Skeletal muscle tissue (tissue), 4 donors: ENCODE data around the gene VWA8. TPM values are rescaled to one million over a fixed set of nuclear protein-coding genes. Genes with fewer than 3 reads are reported as not detected.
"Not testable (repeated sequence)": the region's sequence is repeated elsewhere in the genome, so short reads cannot be mapped to it uniquely, and the experiment has no call there.

Experiments used
- H3K27ac ChIP-seq: one replicate; pipeline ENCODE4 v1.7.0; 2013; ENCODE audit warnings: mild to moderate bottlenecking, low read depth, low read length, inconsistent platforms
- H3K27me3 ChIP-seq, 3 donors: one replicate each; pipeline ENCODE4 v1.7.0; 2013; ENCODE audit warnings: low read length in 3 of 3; ENCODE audit not compliant: control insufficient read depth in 3 of 3, insufficient read depth in 3 of 3
- H3K36me3 ChIP-seq, 3 donors: one replicate each; pipeline ENCODE4 v1.7.0; 2013; ENCODE audit warnings: low read length in 3 of 3; ENCODE audit not compliant: control insufficient read depth in 3 of 3, insufficient read depth in 3 of 3
- H3K4me1 ChIP-seq, 3 donors: one replicate each; pipeline ENCODE4 v1.7.0; 2013; ENCODE audit warnings: low read length in 3 of 3, mild to moderate bottlenecking in 3 of 3; ENCODE audit not compliant: control insufficient read depth in 3 of 3, insufficient read depth in 3 of 3
- H3K4me3 ChIP-seq, 3 donors: one replicate each; pipeline ENCODE4 v1.7.0; 2013; ENCODE audit warnings: low read length in 3 of 3
- H3K9ac ChIP-seq, 3 donors: one replicate each; pipeline ENCODE4 v1.7.0; 2013; ENCODE audit warnings: low read length in 3 of 3, mild to moderate bottlenecking in 3 of 3, moderate library complexity in 2 of 3, low read depth in 1 of 3
- H3K9me3 ChIP-seq, 3 donors: one replicate each; pipeline ENCODE4 v1.7.0; 2013; ENCODE audit warnings: low read length in 3 of 3; ENCODE audit not compliant: control insufficient read depth in 3 of 3
- total RNA-seq: library from RNA; depleted of rRNA; stranded (reverse); fragments of >200 nt; gene quantifications from one replicate; pipeline ENCODE4 v1.2.3, GENCODE V29; 2014
- donor health status: Osteomylitis.

Gene VWA8
- total RNA-seq, 1 donor from 2014 or later, result 49.1 TPM

DNA sequence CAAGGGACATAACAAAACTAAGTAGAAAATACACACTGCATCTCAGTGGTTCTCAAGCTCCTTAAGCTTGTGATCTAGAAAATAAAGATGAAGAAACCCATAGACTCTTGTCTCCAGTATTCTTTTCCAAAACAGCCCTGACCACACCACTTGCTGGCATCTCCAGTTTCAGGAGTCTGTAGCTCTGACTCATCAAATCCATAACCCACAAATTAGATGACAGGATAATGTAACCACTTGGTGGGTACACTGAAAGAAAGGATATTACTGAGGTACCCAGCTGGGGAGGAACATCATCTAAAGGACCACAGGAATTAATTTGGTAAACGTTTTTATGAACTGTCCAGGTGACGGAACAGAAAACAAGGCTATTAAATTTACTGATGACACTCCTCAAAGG, 214.7 kb downstream of the VWA8 start:
- Histone ChIP-seq H3K4me3 (no peak overlapping the region), H3K4me1 (peaks cover 0 to 10% (median 0%) of the 10 kb centered on the region in 3 donors), H3K27me3 (no peaks in the 10 kb centered on the region), H3K9ac (no peak overlapping the region), H3K27ac (no peak overlapping the region), H3K36me3 (no peaks in the 10 kb centered on the region), H3K9me3 (no peaks in the 10 kb centered on the region)

DNA sequence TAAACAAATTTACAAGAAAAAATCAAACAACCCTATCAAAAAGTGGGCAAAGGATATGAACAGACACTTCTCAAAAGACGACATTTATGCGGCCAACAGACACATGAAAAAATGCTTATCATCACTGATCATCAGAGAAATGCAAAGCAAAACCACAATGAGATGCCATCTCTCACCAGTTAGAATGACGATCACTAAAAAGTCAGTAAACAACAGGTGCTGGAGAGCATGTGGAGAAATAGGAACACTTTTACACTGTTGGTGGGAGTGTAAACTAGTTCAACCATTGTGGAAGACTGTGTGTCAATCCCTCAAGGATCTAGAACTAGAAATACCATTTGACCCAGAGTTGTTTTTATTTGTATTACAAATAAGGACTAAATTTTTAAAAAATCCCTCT, 215.4 kb downstream of the VWA8 start:
- H3K4me3 ChIP-seq, H3K27me3 ChIP-seq, H3K9ac ChIP-seq, H3K27ac ChIP-seq, H3K9me3 ChIP-seq, H3K36me3 ChIP-seq: not testable (repeated sequence)
- peaks cover 0 to 10% (median 0%) of the 10 kb centered on the region in 3 donors for H3K4me1 ChIP-seq

DNA sequence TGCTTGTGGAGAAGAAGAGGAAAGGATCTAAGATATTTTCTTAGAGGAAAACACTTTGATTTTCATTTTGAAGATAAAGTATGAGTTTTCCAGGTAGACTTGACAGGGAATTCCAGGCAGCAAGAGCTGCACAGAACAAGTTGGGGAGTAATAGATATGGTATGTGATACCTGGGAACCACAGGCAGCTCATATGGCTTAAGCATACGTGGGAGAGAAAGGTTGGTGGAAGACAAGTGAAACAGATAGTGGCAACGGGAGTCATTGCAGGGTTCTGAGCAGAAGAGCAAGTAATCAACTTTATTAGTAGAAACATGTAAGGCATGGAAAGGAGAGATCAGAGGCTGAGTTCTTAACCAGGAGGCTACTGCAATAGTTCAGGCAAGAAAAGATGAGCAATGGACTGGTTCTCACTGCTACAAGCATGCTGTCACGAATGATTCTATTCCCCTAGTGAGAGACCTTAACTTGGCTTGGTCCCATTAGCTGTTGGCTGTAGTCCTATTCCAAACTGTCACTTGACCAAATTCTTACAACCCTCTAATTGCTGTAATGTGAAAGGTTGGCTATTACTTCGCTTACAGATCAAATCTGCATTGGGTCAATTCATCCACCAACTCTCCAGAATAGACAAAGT, 217.9 kb downstream of the VWA8 start:
- no peaks in the 10 kb centered on the region for H3K36me3 ChIP-seq
- no peak overlapping the region for H3K27ac ChIP-seq
- no peak overlapping the region for H3K4me3 ChIP-seq

DNA sequence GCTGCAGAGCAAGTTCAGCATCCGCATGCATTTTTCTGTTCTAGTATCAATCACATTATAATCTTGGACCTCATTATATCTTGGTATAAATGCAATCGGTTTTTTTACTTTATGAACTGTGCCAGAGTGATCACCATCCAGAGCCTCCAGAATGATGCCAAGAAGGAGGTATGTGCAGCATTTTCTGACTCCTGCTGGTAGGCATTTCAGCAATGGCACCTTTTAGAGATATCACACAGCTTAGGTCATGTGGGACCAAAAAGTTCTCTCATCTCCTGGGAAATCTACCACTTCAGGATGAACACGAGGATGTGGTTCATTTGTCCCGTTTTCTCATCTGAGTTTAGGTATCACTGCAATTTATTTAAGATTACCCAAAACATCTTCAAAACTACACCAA, 220.4 kb downstream of the VWA8 start:
- H3K27ac ChIP-seq, result no peak overlapping the region
- no peak overlapping the region for H3K4me3 ChIP-seq
- no peaks in the 10 kb centered on the region for H3K27me3 ChIP-seq
- H3K9me3 ChIP-seq, result no peaks in the 10 kb centered on the region
- no peak overlapping the region for H3K9ac ChIP-seq
- H3K4me1 ChIP-seq, result peaks cover 0 to 10% (median 0%) of the 10 kb centered on the region in 3 donors
- no peaks in the 10 kb centered on the region for H3K36me3 ChIP-seq

More for the DNA sequence above, 217.9 kb downstream of the VWA8 start:
- Histone ChIP-seq H3K9ac (no peak overlapping the region), H3K4me1 (peaks cover 0 to 10% (median 0%) of the 10 kb centered on the region in 3 donors), H3K27me3 (no peaks in the 10 kb centered on the region), H3K9me3 (no peaks in the 10 kb centered on the region)

DNA sequence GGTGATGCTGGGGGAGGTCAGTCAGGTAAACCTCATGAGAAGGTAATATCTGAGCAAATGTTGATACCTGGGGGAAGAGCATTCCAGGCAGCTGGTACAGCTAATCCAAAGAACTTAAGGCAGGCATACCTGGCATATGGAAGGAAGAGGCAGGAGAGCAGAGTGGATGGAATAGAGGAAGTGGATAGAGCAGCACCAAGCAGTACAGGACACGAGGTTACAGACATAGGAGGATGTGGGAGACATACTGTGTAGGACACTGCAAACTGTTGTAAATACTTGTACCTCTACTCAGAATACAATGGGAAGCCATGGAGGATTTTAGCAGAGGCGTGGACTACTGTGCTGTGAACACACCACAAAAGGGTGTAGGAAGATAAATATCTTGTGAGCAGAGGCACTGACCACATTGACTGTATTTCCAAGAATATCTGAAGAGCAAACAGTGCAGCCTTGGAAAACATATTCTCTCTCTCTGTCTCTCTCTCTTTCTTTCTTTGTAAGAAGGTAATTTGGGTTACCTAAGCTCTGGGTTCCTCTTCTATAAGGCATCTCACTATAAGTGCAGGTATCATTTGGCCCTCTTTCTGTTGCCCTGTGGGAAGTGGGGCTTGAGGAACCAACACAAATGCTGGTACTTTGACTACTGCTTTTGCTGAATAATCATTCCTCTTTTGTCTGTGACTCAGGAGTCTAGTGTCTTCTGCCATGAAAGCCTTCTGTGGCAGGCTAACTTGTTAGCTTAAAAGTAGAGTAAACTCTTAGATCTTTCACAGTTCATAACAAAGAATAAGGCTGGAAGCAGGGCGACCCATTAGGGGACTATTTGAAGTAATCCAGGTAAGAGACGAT, 238.0 kb downstream of the VWA8 start:
- Histone ChIP-seq H3K4me1 (no peaks in the 10 kb centered on the region), H3K4me3 (no peak overlapping the region), H3K27ac (no peak overlapping the region), H3K9me3 (no peaks in the 10 kb centered on the region), H3K27me3 (no peaks in the 10 kb centered on the region), H3K9ac (no peak overlapping the region), H3K36me3 (peaks cover 2 to 40% (median 28%) of the 10 kb centered on the region in 3 donors)

DNA sequence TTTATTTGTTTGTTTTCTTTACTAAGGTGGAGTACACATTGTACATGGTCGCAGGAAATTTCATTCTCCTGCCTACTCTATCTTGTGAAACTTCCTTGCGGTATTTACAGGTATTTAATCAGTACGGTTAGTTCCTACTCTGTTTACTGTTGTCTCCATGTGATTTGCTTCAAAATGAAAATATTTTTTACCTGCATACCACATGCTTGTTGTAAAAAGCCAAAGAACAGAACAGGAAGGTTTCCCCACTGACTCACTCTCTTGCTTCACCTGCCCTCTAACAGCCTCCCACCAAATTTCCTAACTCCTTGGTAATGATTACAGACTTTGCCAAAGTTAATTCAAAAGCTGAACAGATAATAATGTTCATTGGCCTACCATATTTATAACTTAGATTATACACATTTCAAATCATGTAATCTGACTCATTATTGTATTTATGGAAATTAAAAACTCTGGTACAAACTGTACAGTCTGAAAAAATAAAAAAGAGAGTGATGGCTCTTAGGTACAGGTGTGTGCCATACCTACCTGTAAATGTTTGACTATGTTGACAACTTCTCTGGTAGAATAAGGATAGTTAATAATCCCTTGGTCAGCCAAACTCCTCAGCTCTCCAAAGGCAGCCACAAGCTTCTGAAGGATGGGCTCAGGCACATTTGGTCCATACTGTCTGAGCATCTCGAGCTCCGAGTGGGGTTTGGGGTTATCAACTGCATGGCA, 239.9 kb downstream of the VWA8 start:
- Histone ChIP-seq H3K9ac (no peak overlapping the region), H3K27me3 (no peaks in the 10 kb centered on the region), H3K36me3 (peaks cover 0 to 35% (median 25%) of the 10 kb centered on the region in 3 donors), H3K4me3 (no peak overlapping the region), H3K4me1 (no peaks in the 10 kb centered on the region), H3K27ac (no peak overlapping the region), H3K9me3 (no peaks in the 10 kb centered on the region)

DNA sequence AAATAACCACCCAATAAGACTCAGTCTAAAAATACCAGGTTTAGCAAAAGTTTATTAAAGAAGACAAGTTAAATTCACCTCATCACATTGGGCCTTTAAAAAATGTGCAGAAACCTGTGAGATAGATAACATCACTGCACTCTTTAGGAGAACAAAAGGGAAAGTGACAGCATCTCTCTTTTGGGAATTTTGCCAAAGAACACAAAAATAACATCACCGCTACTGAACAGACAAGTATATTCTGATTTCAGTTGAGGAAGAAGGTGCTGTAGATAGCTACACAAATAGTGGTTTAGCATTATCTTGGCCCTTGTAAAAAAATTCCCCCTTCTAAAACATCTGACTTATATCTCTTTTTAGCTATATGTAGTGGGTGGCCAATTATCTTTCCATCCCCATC, 244.7 kb downstream of the VWA8 start:
- no peak overlapping the region for H3K9ac ChIP-seq
- peaks cover 3 to 4% (median 3%) of the 10 kb centered on the region in 3 donors for H3K4me1 ChIP-seq
- no peaks in the 10 kb centered on the region for H3K27me3 ChIP-seq
- peaks cover 0 to 17% (median 10%) of the 10 kb centered on the region in 3 donors for H3K36me3 ChIP-seq
- no peak overlapping the region for H3K4me3 ChIP-seq
- no peaks in the 10 kb centered on the region for H3K9me3 ChIP-seq
- no peak overlapping the region for H3K27ac ChIP-seq

DNA sequence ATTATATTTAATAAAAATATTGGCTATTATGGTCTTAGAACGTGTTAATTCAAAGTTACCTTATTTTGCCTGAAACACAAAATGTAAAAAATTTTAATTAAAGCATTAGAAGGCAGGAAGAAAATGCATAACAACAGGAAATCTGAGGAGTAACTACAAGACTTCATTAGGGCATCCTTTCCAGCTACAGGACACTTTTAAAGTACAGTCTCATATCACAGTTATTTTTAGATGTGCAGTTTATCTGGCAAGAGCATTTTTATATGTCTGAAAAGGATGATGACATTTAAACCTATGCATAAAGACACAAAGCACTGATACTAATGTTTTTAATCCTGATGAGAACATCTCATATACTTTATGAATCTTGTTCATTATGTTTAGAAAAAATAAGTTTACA, 247.5 kb downstream of the VWA8 start:
- no peak overlapping the region for H3K27ac ChIP-seq
- no peak overlapping the region for H3K9ac ChIP-seq

DNA sequence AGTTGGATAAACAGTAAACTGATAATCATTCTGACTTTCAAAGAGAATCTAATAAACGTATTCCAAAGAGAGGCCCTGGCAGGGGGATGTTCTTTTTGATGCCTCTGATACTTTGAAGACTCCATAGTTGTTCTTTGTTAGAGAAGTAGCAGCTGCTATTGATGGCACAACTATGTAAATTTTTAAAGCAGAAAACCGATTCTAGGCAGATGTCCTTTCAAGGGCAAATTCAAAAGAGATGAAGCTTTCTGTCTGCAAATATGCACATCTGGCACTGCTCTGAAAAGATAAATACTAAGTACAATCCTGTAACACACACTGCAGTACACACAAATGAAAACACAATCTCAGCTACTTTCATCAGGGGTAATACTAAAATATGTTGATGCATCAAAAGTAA, 250.1 kb downstream of the VWA8 start:
- H3K27ac ChIP-seq, result no peak overlapping the region
- no peak overlapping the region for H3K9ac ChIP-seq
- no peaks in the 10 kb centered on the region for H3K36me3 ChIP-seq
- H3K4me3 ChIP-seq, result no peak overlapping the region
- no peaks in the 10 kb centered on the region for H3K27me3 ChIP-seq
- H3K9me3 ChIP-seq, result no peaks in the 10 kb centered on the region
- peaks cover 21 to 27% (median 27%) of the 10 kb centered on the region in 3 donors for H3K4me1 ChIP-seq

More for the DNA sequence above, 247.5 kb downstream of the VWA8 start:
- Histone ChIP-seq H3K4me1 (peaks cover 8 to 10% (median 8%) of the 10 kb centered on the region in 3 donors), H3K36me3 (no peaks in the 10 kb centered on the region), H3K4me3 (no peak overlapping the region), H3K27me3 (no peaks in the 10 kb centered on the region), H3K9me3 (no peaks in the 10 kb centered on the region)

DNA sequence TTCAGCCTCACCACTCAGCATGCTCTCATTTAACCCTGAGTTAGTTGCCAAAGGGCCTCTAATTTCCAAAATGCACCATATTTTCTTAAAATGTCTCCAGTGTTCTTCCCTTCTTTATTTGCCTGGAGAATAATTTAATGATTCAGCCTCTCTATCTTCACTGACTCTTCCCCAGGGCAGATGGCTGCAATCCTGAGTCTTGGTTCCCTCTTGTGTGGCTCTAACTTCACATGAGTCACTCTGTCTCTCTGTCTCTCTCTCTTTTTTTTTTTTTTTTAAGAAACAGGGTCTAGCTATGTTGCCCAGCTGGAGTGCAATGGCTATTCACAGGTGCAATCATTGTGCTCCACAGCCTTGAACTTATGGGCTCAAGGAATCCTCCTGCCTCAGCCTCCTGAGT, 251.4 kb downstream of the VWA8 start:
- no peaks in the 10 kb centered on the region for H3K9me3 ChIP-seq
- no peak overlapping the region for H3K4me3 ChIP-seq
- H3K4me1 ChIP-seq, result peaks cover 21 to 27% (median 27%) of the 10 kb centered on the region in 3 donors
- H3K27me3 ChIP-seq, result no peaks in the 10 kb centered on the region
- H3K9ac ChIP-seq, result no peak overlapping the region
- H3K36me3 ChIP-seq, result no peaks in the 10 kb centered on the region
- H3K27ac ChIP-seq, result no peak overlapping the region
